SK-N-SH (cell line): ENCODE measurements around the gene MINDY3. TPM values are rescaled to one million over a fixed set of nuclear protein-coding genes. Genes with fewer than 3 reads are reported as not detected.

Experiments
- CTCF ChIA-PET: fragments of 300-600, 350-600 bp; formaldehyde crosslinking; extraction: SDS; loops from one replicate; lab custom pipeline; 2021; lab: Yijun Ruan, JAX
- POLR2A ChIA-PET: fragments of 350-600 bp; sonication (Branson Sonifier 250); formaldehyde crosslinking; extraction: SDS; loops from one replicate; lab custom pipeline; 2020; ENCODE audit warnings: antibody characterized with exemption, inconsistent platforms; lab: Yijun Ruan, JAX
- DNase-seq: peaks from one replicate; pipeline ENCODE4 v3.0.0; 2012
- H2AFZ ChIP-seq: fragments of 200-600 bp; sonication (generic); 2 replicates; pipeline ENCODE4 v1.8.1; 2016; ENCODE audit warnings: antibody characterized with exemption, mild to moderate bottlenecking, low read depth
- H3F3A ChIP-seq: fragments of 200-600 bp; sonication (generic); replicated peaks from 2 replicates; pipeline ENCODE3; 2016; ENCODE audit warnings: antibody characterized with exemption, mild to moderate bottlenecking; ENCODE audit not compliant: insufficient read depth
- H3K27ac ChIP-seq, 2 experiments: fragments of 200-500 bp in 1 of 2; fragments of 200-600 bp in 1 of 2; sonication (Bioruptor generic) in 1 of 2; sonication (generic), shearing (Covaris generic) in 1 of 2; 2 replicates each; pipeline versions ENCODE4 v1.5.1 to v1.6.1; 2014 to 2016; ENCODE audit warnings: low read depth in 2 of 2, inconsistent platforms in 1 of 2, low read length in 1 of 2, mild to moderate bottlenecking in 1 of 2, mixed read lengths in 1 of 2
- H3K27me3 ChIP-seq: fragments of 200-600 bp; sonication (generic), shearing (Covaris generic); 2 replicates; pipeline ENCODE4 v1.6.1; 2016; ENCODE audit warnings: mixed run types; ENCODE audit not compliant: insufficient read depth
- H3K36me3 ChIP-seq, 2 experiments: fragments of 200-500 bp in 1 of 2; fragments of 200-600 bp in 1 of 2; sonication (Bioruptor generic) in 1 of 2; sonication (generic) in 1 of 2; replicated peaks in 1 of 2; 2 replicates each; pipeline versions ENCODE3 to v1.5.1; 2014 to 2016; ENCODE audit warnings: low read length in 1 of 2, mild to moderate bottlenecking in 1 of 2; ENCODE audit not compliant: insufficient read depth in 2 of 2, control insufficient read depth in 1 of 2
- H3K4me1 ChIP-seq, 2 experiments: fragments of 200-500 bp in 1 of 2; fragments of 200-600 bp in 1 of 2; sonication (Bioruptor generic) in 1 of 2; sonication (generic), shearing (Covaris generic) in 1 of 2; 2 replicates each; pipeline versions ENCODE4 v1.5.1 to v1.6.1; 2014 to 2016; ENCODE audit warnings: low read depth in 1 of 2, low read length in 1 of 2, mixed run types in 1 of 2; ENCODE audit not compliant: insufficient read depth in 2 of 2, control insufficient read depth in 1 of 2
- H3K4me2 ChIP-seq: fragments of 200-600 bp; sonication (generic), shearing (Covaris generic); 2 replicates; pipeline ENCODE4 v1.6.1; 2017; ENCODE audit warnings: mixed run types
- H3K4me3 ChIP-seq, 2 experiments: fragments of 200-500 bp in 1 of 2; fragments of 200-600 bp in 1 of 2; sonication (Bioruptor generic) in 1 of 2; sonication (generic), shearing (Covaris generic) in 1 of 2; 2 replicates each; pipeline versions ENCODE4 v1.5.1 to v1.8.1; 2014 to 2016; ENCODE audit warnings: low read depth in 2 of 2, inconsistent platforms in 1 of 2, low read length in 1 of 2, mild to moderate bottlenecking in 1 of 2, mixed read lengths in 1 of 2, moderate library complexity in 1 of 2
- H3K79me2 ChIP-seq: fragments of 200-600 bp; sonication (generic); 2 replicates; pipeline ENCODE4 v1.8.1; 2017; ENCODE audit warnings: mild to moderate bottlenecking; ENCODE audit not compliant: insufficient read depth
- H3K9ac ChIP-seq: fragments of 200-600 bp; sonication (generic); 2 replicates; pipeline ENCODE4 v1.6.1; 2017; ENCODE audit warnings: mixed run types
- H3K9me2 ChIP-seq: fragments of 200-600 bp; sonication (generic); 2 replicates; pipeline ENCODE4 v1.6.1; 2017; ENCODE audit warnings: mixed run types
- H3K9me3 ChIP-seq: fragments of 200-600 bp; sonication (generic); 2 replicates; pipeline ENCODE4 v1.6.1; 2017; ENCODE audit warnings: mixed run types, mild to moderate bottlenecking, moderate library complexity
- H4K20me1 ChIP-seq: fragments of 200-600 bp; sonication (generic); 2 replicates; pipeline ENCODE4 v1.6.1; 2017; ENCODE audit warnings: mild to moderate bottlenecking, mixed run types; ENCODE audit not compliant: insufficient read depth
- ELF1 ChIP-seq: IDR thresholded peaks from 2 replicates; pipeline ENCODE4 v1.4.0; 2012
- EZH2phosphoT487 ChIP-seq: fragments of 200-600 bp; sonication (generic); IDR thresholded peaks from 2 replicates; pipeline ENCODE4 v1.6.1; 2017; ENCODE audit warnings: low read depth, mixed run types, mild to moderate bottlenecking, antibody characterized with exemption, moderate library complexity, borderline replicate concordance
- FOSL2 ChIP-seq: IDR thresholded peaks from 2 replicates; pipeline ENCODE4 v1.4.0; 2012; ENCODE audit warnings: low read depth, mild to moderate bottlenecking, moderate library complexity, borderline replicate concordance
- FOXJ3 ChIP-seq: sonication (generic); formaldehyde crosslinking; IDR thresholded peaks from 2 replicates; pipeline ENCODE4 v1.5.1; 2020; ENCODE audit warnings: mild to moderate bottlenecking, missing genetic modification reagents
- IRF3 ChIP-seq: fragments of 150-350 bp; IDR thresholded peaks from 2 replicates; pipeline ENCODE4 v1.6.1; 2016; ENCODE audit warnings: mild to moderate bottlenecking, low read depth, low read length
- MAX ChIP-seq: IDR thresholded peaks from 2 replicates; pipeline ENCODE4 v1.4.0; 2012; ENCODE audit warnings: low read depth
- MXI1 ChIP-seq: IDR thresholded peaks from 2 replicates; pipeline ENCODE4 v1.6.1; 2012; ENCODE audit warnings: mild to moderate bottlenecking, low read depth, low read length, improper control_type of control experiment
- NRF1 ChIP-seq: IDR thresholded peaks from 2 replicates; pipeline ENCODE4 v1.6.1; 2012; ENCODE audit warnings: low read depth, mild to moderate bottlenecking, low read length
- POLR2AphosphoS5 ChIP-seq: IDR thresholded peaks from 2 replicates; pipeline ENCODE4 v1.6.1; 2012; ENCODE audit warnings: low read depth, low read length
- RAD21 ChIP-seq: IDR thresholded peaks from 2 replicates; pipeline ENCODE4 v1.6.1; 2012; ENCODE audit warnings: mild to moderate bottlenecking, low read length
- RCOR1 ChIP-seq: fragments of 150-350 bp; IDR thresholded peaks from 2 replicates; pipeline ENCODE4 v1.6.1; 2017; ENCODE audit warnings: antibody characterized with exemption, low read length
- REST ChIP-seq: IDR thresholded peaks from 2 replicates; pipeline ENCODE4 v1.6.1; 2012; ENCODE audit warnings: mild to moderate bottlenecking, low read depth, low read length, moderate library complexity
- SIN3A ChIP-seq: IDR thresholded peaks from 2 replicates; pipeline ENCODE4 v1.6.1; 2012; ENCODE audit warnings: low read depth, mild to moderate bottlenecking, low read length, moderate library complexity, borderline replicate concordance
- TAF1 ChIP-seq: IDR thresholded peaks from 2 replicates; pipeline ENCODE4 v1.6.1; 2012; ENCODE audit warnings: low read depth, mild to moderate bottlenecking, low read length, moderate library complexity, borderline replicate concordance
- TEAD4 ChIP-seq: IDR thresholded peaks from 2 replicates; pipeline ENCODE4 v1.4.0; 2012; ENCODE audit warnings: mild to moderate bottlenecking, borderline replicate concordance; ENCODE audit not compliant: insufficient read depth
- USF1 ChIP-seq: IDR thresholded peaks from 2 replicates; pipeline ENCODE4 v1.4.0; 2012; ENCODE audit warnings: low read depth, borderline replicate concordance
- YY1 ChIP-seq: IDR thresholded peaks from 2 replicates; pipeline ENCODE4 v1.4.0; 2012; ENCODE audit warnings: low read depth, mild to moderate bottlenecking
- ZBTB33 ChIP-seq: IDR thresholded peaks from 2 replicates; pipeline ENCODE4 v1.4.0; 2012; ENCODE audit warnings: low read depth, borderline replicate concordance
- WGBS: methylation state at CpG from one replicate; pipeline ENCODE4 v1.1.6; 2017; ENCODE audit warnings: low lambda C conversion rate; 5-methylcytosine and 5-hydroxymethylcytosine counted together
- polyA plus RNA-seq, 3 experiments: library from polyadenylated mRNA; depleted of rRNA; stranded (reverse); fragments of >200 nt; gene quantifications; 2 replicates each; pipeline ENCODE4 v1.2.3, GENCODE V29; 2012

Gene MINDY3
- polyA plus RNA-seq, 1 of the 3 experiments (the other 2 are of a cell fraction), result 9.5 TPM

- no peaks in the 10 kb centered on the region for H4K20me1 ChIP-seq
- H2AFZ ChIP-seq, result no peak overlapping the region
- POLR2A ChIA-PET, result no interaction called here
- CTCF ChIA-PET, result interaction anchor here (0.7 to 2.3 kb wide), 4 partner anchors 11 to 311 kb away, joined by 3 to 8 read pairs (median 6); partner anchors contain the start of gene ITGA8
- no peaks in the 10 kb centered on the region for H3K9me3 ChIP-seq
- no peak for DNase-seq
- H3K9me2 ChIP-seq, result no peaks in the 10 kb centered on the region
- no peaks in the 10 kb centered on the region for H3F3A ChIP-seq
- TF ChIP-seq YY1 (no peak), RAD21 (no peak), MAX (no peak), NRF1 (no peak), REST (no peak), USF1 (no peak), EZH2phosphoT487 (no peak), FOSL2 (no peak), TEAD4 (no peak), ELF1 (no peak), TAF1 (no peak), IRF3 (no peak), SIN3A (no peak), MXI1 (no peak), ZBTB33 (no peak), POLR2AphosphoS5 (no peak), RCOR1 (no peak), FOXJ3 (CRISPR knock-in tag) (no peak)
- no peaks in the 10 kb centered on the region for H3K36me3 ChIP-seq
- H3K9ac ChIP-seq, result no peak overlapping the region
- no peaks in the 10 kb centered on the region for H3K27me3 ChIP-seq
- no peak overlapping the region for H3K4me3 ChIP-seq
- H3K4me2 ChIP-seq, result no peak overlapping the region
- no peak overlapping the region for H3K27ac ChIP-seq
- WGBS, result 85% methylated on average over 2 of the region's 2 CpGs
- H3K79me2 ChIP-seq, result no peaks in the 10 kb centered on the region
- H3K4me1 ChIP-seq, result no peaks in the 10 kb centered on the region
Measured at GRCh38 chr10:15730341-15730740, 130.0 kb downstream of the MINDY3 start.
